ENCODE data around the gene DNAJC7. TPM values are rescaled to one million over a fixed set of nuclear protein-coding genes. Genes with fewer than 3 reads are reported as not detected.
"Not testable (repeated sequence)": the region's sequence is repeated elsewhere in the genome, so short reads cannot be mapped to it uniquely, and the experiment has no call there.

Gene DNAJC7
- total RNA-seq, 1 donor from 2014 or later: 103 TPM

GRCh38 chr17:42018339-42018738, 1.1 kb upstream of the DNAJC7 start:
- intact Hi-C loops (cut with micrococcal nuclease): loop anchor here (5.0 kb wide), 2 partner anchors 101 to 369 kb away; partner anchors contain the start of genes ACLY and STAT3

- intact Hi-C loops (cut with micrococcal nuclease): loop anchor here (1.0 to 5.0 kb wide), 6 partner anchors 51 to 369 kb away; partner anchors contain the start of genes ACLY, CNP, DHX58 and KLHL11
Measured at GRCh38 chr17:42017866-42018200, 594 bp upstream of the DNAJC7 start.

DNA sequence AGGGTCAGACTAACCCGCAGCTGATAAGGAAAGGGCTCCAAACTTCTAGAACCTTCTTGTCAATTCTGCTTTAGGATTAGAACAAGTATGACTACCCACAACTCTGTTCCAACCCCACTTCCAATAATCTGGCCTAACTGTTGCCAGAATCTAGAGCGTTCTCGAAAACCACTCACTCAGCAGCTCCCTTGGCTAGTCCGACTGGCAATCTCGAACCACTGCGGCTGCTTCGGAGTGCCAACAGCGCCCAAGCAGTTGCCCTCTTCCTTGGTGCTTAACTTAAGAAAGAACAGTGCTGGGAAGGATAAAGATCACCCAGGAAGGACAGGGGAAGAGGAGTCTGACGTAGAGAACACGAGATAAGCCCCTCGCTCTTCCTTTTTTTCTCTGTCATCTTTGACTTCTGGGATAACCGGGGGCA, 818 bp downstream of the DNAJC7 start:
- intact Hi-C loops (cut with micrococcal nuclease): loop anchor here (2.0 to 5.0 kb wide), 5 partner anchors 50 to 371 kb away; partner anchors contain the start of genes ACLY, CNP, DHX58 and KLHL11

GRCh38 chr17:42013740-42014139, 3.5 kb downstream of the DNAJC7 start:
- intact Hi-C loops (cut with micrococcal nuclease): not testable (repeated sequence)

- intact Hi-C loops (cut with micrococcal nuclease): not testable (repeated sequence)
Measured at GRCh38 chr17:42012363-42012762, 4.9 kb downstream of the DNAJC7 start.

DNA sequence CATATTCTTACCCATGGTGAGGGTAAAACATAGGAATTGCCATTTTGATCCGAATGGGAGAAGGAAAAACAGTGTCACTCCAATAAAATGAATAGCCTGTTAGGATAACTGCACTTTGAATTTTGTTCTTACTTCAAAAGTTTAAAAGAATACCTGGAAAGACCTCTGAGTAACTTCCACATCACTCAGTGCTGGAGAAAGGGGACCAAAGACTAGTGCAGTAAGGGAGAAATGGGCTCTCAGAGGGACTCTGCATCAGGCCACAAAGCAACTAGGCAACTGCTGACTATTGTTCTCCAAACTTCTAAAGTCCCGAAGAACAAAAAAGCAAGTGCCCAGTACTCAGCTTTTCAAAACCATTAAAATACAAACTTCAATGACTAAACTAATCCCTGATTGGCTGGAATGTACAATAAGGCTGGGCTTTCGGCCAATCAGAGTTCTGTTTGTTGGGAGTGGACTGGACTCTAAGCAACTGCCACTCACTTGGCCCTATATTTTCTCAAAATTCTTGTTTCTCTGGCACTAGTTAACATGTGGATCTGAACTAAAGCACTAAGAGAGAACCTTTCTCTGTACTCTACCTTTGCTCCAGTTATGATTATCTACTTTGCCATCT, 6.2 kb downstream of the DNAJC7 start:
- intact Hi-C loops (cut with micrococcal nuclease): no loop called here

DNA sequence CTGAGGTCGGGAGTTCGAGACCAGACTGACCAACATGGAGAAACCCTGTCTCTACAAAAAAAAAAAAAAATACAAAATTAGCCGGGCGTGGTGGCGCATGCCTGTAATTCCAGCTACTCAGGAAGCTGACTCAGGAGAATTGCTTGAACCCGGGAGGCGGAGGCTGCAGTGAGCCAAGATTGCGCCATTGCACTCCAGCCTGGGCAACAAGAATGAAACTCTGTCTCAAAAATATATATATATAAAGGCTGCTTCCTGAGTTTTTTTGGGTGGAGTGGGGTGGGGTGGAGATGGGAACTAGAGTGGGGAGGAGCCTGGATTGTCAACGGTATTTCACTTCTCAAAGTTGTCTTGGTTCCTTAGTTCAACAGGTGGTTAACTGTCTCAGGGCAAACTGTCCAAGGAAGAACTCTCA, 7.0 kb downstream of the DNAJC7 start:
- intact Hi-C loops (cut with micrococcal nuclease): not testable (repeated sequence)

DNA sequence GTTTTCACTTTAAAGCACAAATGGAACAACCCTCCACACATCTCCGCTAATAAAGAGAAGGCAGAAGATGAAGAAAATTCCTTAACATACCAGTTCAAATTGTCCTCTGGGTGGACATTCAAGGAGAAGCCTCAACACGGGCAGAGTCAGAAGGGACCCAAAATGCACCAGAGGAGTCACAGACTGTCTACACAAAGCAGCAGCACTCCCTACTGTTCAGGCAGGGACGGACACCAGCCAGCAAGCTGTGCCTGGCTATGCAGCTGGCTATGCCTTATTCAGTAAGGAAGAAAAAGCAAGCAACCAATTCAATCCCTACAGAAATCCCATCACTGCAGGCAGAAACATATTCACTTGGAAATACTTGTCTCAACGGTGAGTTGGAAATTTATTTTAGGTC, 8.1 kb downstream of the DNAJC7 start:
- intact Hi-C loops (cut with micrococcal nuclease): no loop called here

DNA sequence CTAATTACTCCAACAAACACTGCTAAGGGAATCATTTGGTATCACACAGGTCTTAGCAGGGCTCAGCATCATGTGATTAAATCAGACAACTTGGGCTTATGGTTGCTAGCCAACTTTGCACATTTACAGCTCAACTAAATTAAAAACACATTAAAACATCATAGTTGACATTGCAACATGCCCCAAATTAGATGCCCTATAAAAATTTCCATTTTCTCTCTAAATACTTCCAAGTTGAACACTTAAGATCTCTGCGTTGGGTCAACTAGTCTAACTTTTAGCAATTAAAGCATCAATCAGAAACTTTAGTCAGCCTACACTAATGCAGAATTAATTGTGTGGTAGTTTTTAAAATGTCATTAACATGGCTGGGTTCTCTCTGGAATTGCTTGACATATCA, 12.1 kb downstream of the DNAJC7 start:
- intact Hi-C loops (cut with micrococcal nuclease): no loop called here

- intact Hi-C loops (cut with micrococcal nuclease): no loop called here
Measured at GRCh38 chr17:42002792-42003301, 14.4 kb downstream of the DNAJC7 start.

- intact Hi-C loops (cut with micrococcal nuclease): no loop called here
Measured at GRCh38 chr17:42002175-42002791, 15.0 kb downstream of the DNAJC7 start.

GRCh38 chr17:42001729-42002128, 15.5 kb downstream of the DNAJC7 start:
- intact Hi-C loops (cut with micrococcal nuclease): no loop called here

GRCh38 chr17:42000413-42001133, 16.7 kb downstream of the DNAJC7 start:
- intact Hi-C loops (cut with micrococcal nuclease): no loop called here

- intact Hi-C loops (cut with micrococcal nuclease): no loop called here
Measured at GRCh38 chr17:41998497-41998896, 18.7 kb downstream of the DNAJC7 start.

- intact Hi-C loops (cut with micrococcal nuclease): no loop called here
Measured at GRCh38 chr17:41996855-41997164, 20.4 kb downstream of the DNAJC7 start.

GRCh38 chr17:41992576-41992975, 24.7 kb downstream of the DNAJC7 start:
- intact Hi-C loops (cut with micrococcal nuclease): no loop called here

DNA sequence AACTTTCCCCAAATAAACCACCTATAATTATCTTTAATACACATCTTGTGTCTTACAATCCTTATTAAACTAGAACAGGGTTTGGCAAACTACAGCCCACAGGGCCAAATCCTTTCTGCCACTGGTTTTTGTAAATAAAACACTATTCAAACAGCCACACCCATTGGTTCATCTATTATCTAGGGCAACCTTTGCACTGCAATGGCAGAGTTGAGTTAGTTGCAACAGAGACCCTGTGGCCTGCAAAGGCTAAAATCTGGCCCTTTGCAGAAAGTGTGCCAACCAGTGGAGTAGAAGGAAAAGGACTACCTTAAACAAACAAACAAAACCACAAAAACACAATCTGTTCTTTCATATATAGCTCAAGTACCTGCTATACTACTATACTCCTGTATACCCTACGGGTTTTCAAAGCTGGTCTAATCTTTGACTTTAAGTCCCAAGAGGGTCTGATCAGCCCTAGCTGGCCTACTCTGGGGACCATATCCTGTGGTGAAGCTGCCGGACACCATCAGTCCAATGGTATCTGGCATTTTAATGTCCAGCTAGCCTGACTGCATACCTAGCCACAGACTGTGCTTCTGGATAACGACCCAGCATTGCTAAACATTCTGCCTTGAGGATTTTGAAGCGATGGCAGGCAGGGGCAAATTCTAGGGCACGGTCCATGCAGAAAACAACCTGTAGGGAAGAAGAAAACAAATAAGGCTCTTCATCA, 27.4 kb downstream of the DNAJC7 start:
- intact Hi-C loops (cut with micrococcal nuclease): no loop called here

- intact Hi-C loops (cut with micrococcal nuclease): no loop called here
Measured at GRCh38 chr17:41988418-41988817, 28.8 kb downstream of the DNAJC7 start.

- intact Hi-C loops (cut with micrococcal nuclease): no loop called here
Measured at GRCh38 chr17:41987642-41988041, 29.6 kb downstream of the DNAJC7 start.

- intact Hi-C loops (cut with micrococcal nuclease): no loop called here
Measured at GRCh38 chr17:41986634-41987033, 30.6 kb downstream of the DNAJC7 start.

DNA sequence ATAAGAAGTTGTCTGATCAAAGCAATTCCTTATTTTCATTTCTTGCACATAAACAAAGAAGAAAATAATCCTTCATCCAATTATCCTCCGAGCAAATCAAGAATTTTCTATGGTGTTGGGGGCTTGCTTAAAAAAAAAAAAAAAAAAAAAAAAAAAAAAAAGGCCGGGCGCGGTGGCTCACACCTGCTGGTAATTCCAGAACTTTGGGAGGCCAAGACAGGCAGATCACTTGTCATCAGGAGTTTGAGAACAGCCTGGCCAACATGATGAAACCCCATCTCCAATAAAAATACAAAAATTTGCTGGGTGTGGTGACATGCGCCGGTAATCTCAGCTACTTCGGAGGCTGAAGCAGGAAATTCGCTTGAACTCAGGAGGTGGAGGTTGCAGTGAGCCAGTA, 31.3 kb downstream of the DNAJC7 start:
- intact Hi-C loops (cut with micrococcal nuclease): no loop called here

DNA sequence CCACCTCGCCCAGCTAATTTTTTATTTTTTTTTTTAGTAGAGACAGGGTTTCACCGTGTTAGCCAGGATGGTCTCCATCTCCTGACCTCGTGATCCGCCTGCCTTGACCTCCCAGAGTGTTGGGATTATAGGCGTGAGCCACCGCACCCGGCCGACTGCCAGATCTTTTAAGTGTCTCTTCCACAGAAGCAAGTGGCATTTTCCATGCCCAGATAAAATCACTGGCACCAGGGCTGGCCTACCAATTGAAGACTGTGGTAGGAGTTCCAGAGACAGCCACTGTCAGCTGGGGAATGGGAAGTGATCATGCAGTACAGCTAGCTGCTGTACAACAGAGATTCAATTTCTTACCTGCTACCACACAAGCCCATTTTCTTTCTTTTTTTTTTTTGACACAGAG, 32.8 kb downstream of the DNAJC7 start:
- intact Hi-C loops (cut with micrococcal nuclease): no loop called here
